ENCODE measurements around the gene GASK1A. TPM values are rescaled to one million over a fixed set of nuclear protein-coding genes. Genes with fewer than 3 reads are reported as not detected.

The GASK1A gene
- total RNA-seq, 1 experiment from 2014 or later, result not detected

DNA sequence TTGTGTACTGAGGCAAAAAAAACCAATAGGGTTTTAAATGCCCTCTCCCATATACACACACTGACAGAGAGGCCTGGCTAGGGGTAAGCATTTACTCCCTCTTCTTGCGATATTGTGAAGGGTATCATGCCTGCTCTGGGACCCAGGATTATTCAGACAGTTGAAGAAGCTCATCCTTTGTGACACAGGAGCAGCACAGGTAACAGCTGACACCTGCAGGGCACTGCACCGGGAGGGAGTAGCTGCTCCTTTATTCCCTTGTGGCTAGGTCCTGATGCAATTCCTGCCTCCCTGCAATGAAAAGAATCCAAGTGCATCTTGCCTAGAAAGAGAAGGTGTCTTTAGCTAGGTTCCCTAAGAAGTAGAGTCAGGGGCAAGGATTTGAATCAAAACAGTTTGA lies 103.3 kb downstream of the GASK1A start:
- no peaks in the 10 kb centered on the region for H3K27me3 ChIP-seq (ENCODE audit: control insufficient read depth, insufficient read depth, low read length)
- H3K4me3 ChIP-seq (ENCODE audit: low read depth in 2 of 2, low read length in 2 of 2), result no peak overlapping the region
- no peak overlapping the region for H3K27ac ChIP-seq (ENCODE audit: low read length)
- no peaks in the 10 kb centered on the region for H3K36me3 ChIP-seq (ENCODE audit: control insufficient read depth, insufficient read depth, low read length)
- in situ Hi-C loops (cut with HindIII; ENCODE audit: low pct_unique_long_range_greater_than_20kb, low sequenced_read_pairs), result no loop called here
- no peak for DNase-seq (ENCODE audit: low read depth, low spot score)
- ATAC-seq, result no peak
- ChIA-PET CTCF (no interaction called here), POLR2A (no interaction called here)
- H3K4me1 ChIP-seq (ENCODE audit: control insufficient read depth, insufficient read depth, low read length), result no peaks in the 10 kb centered on the region
- no peaks in the 10 kb centered on the region for H3K9me3 ChIP-seq (ENCODE audit: control insufficient read depth, insufficient read depth, low read depth, low read length)
- TF ChIP-seq SIN3A (IDR thresholded peaks at IDR 0.05; ENCODE audit: borderline replicate concordance, insufficient read depth, low read depth, low read length) (no peak), TCF7L2 (IDR thresholded peaks at IDR 0.05; ENCODE audit: low read depth, low read length) (no peak), POLR2AphosphoS5 (IDR thresholded peaks at IDR 0.05; ENCODE audit: low read depth, low read length) (no peak)
- TF ChIP-seq, protein P1, sequence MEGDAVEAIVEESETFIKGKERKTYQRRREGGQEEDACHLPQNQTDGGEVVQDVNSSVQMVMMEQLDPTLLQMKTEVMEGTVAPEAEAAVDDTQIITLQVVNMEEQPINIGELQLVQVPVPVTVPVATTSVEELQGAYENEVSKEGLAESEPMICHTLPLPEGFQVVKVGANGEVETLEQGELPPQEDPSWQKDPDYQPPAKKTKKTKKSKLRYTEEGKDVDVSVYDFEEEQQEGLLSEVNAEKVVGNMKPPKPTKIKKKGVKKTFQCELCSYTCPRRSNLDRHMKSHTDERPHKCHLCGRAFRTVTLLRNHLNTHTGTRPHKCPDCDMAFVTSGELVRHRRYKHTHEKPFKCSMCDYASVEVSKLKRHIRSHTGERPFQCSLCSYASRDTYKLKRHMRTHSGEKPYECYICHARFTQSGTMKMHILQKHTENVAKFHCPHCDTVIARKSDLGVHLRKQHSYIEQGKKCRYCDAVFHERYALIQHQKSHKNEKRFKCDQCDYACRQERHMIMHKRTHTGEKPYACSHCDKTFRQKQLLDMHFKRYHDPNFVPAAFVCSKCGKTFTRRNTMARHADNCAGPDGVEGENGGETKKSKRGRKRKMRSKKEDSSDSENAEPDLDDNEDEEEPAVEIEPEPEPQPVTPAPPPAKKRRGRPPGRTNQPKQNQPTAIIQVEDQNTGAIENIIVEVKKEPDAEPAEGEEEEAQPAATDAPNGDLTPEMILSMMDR (IDR thresholded peaks at IDR 0.05), result no peak
- TF ChIP-seq, protein P2, sequence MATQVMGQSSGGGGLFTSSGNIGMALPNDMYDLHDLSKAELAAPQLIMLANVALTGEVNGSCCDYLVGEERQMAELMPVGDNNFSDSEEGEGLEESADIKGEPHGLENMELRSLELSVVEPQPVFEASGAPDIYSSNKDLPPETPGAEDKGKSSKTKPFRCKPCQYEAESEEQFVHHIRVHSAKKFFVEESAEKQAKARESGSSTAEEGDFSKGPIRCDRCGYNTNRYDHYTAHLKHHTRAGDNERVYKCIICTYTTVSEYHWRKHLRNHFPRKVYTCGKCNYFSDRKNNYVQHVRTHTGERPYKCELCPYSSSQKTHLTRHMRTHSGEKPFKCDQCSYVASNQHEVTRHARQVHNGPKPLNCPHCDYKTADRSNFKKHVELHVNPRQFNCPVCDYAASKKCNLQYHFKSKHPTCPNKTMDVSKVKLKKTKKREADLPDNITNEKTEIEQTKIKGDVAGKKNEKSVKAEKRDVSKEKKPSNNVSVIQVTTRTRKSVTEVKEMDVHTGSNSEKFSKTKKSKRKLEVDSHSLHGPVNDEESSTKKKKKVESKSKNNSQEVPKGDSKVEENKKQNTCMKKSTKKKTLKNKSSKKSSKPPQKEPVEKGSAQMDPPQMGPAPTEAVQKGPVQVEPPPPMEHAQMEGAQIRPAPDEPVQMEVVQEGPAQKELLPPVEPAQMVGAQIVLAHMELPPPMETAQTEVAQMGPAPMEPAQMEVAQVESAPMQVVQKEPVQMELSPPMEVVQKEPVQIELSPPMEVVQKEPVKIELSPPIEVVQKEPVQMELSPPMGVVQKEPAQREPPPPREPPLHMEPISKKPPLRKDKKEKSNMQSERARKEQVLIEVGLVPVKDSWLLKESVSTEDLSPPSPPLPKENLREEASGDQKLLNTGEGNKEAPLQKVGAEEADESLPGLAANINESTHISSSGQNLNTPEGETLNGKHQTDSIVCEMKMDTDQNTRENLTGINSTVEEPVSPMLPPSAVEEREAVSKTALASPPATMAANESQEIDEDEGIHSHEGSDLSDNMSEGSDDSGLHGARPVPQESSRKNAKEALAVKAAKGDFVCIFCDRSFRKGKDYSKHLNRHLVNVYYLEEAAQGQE (IDR thresholded peaks at IDR 0.05; ENCODE audit: insufficient read depth in 1 of 2, low read depth in 2 of 2, low read length in 1 of 2), result no peak
- no TSS peak for BruUV-seq (replicated peaks)
- intact Hi-C loops (cut with micrococcal nuclease; ENCODE audit: unreplicated experiment), result no loop called here

DNA sequence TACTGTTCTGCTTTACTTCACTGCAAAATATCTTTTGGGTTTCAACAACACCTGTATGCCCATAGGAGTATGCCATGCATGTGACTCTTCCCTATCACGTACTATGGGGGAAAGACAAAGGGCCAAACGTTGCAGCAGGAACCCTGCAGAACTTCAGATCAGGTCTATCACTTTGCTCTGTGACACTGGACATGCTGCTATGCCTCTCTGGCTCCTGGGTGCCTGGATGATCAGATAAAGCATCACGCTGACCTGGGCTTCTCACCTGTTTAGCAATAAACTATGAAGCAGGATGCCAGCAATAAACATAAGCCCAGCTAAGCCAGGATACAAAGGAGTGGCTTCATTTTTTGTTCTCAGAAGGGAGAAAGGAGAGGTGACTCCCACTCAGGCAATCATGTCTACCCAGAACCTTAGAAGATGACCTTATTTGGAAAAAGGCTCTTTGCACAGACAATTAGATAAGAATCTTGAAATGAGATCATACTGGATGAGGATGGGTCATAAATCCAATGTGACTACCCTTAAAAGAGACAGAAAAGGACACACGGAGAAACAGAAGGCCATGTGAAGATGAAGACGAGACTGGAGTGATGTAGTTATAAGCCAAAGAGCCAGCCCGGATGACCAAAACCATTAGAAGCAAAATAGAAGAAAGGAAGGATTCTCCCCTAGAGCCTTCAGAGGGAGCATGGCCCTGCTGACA lies 107.5 kb downstream of the GASK1A start:
- Histone ChIP-seq H3K4me3 (ENCODE audit: low read depth in 2 of 2, low read length in 2 of 2) (no peak overlapping the region), H3K27me3 (ENCODE audit: control insufficient read depth, insufficient read depth, low read length) (no peaks in the 10 kb centered on the region), H3K9me3 (ENCODE audit: control insufficient read depth, insufficient read depth, low read depth, low read length) (no peaks in the 10 kb centered on the region), H3K4me1 (ENCODE audit: control insufficient read depth, insufficient read depth, low read length) (no peaks in the 10 kb centered on the region), H3K27ac (ENCODE audit: low read length) (no peak overlapping the region), H3K36me3 (ENCODE audit: control insufficient read depth, insufficient read depth, low read length) (no peaks in the 10 kb centered on the region)
- TF ChIP-seq, protein P2 (IDR thresholded peaks at IDR 0.05; ENCODE audit: insufficient read depth in 1 of 2, low read depth in 2 of 2, low read length in 1 of 2), result no peak
- TF ChIP-seq SIN3A (IDR thresholded peaks at IDR 0.05; ENCODE audit: borderline replicate concordance, insufficient read depth, low read depth, low read length) (no peak), TCF7L2 (IDR thresholded peaks at IDR 0.05; ENCODE audit: low read depth, low read length) (no peak), POLR2AphosphoS5 (IDR thresholded peaks at IDR 0.05; ENCODE audit: low read depth, low read length) (no peak)
- TF ChIP-seq, protein P1 (IDR thresholded peaks at IDR 0.05), result no peak
- ChIA-PET POLR2A (no interaction called here), CTCF (no interaction called here)
- no peak for ATAC-seq
- intact Hi-C loops (cut with micrococcal nuclease; ENCODE audit: unreplicated experiment), result no loop called here
- in situ Hi-C loops (cut with HindIII; ENCODE audit: low pct_unique_long_range_greater_than_20kb, low sequenced_read_pairs), result no loop called here
- no TSS peak for BruUV-seq (replicated peaks)
- DNase-seq (ENCODE audit: low read depth, low spot score), result no peak
